Ramos (cell line): ENCODE measurements around the gene GNG7.
"Not testable (repeated sequence)": the region's sequence is repeated elsewhere in the genome, so short reads cannot be mapped to it uniquely, and the experiment has no call there.

ENCODE experiments used
- in situ Hi-C: fragments of 300-500 bp; cut with MboI; formaldehyde crosslinking; loops from one replicate; pipeline ENCODE4 v1.14.3; 2022; ENCODE audit warnings: low sequenced_read_pairs; ENCODE audit not compliant: unreplicated experiment

GNG7 gene

GRCh38 chr19:2610637-2611482 lies 91.6 kb downstream of the GNG7 start:
- in situ Hi-C loops = loop anchor here (10.0 kb wide), 3 partner anchors 346 to 456 kb away; partner anchors contain the start of genes AP3D1, PLEKHJ1 and SF3A2

DNA sequence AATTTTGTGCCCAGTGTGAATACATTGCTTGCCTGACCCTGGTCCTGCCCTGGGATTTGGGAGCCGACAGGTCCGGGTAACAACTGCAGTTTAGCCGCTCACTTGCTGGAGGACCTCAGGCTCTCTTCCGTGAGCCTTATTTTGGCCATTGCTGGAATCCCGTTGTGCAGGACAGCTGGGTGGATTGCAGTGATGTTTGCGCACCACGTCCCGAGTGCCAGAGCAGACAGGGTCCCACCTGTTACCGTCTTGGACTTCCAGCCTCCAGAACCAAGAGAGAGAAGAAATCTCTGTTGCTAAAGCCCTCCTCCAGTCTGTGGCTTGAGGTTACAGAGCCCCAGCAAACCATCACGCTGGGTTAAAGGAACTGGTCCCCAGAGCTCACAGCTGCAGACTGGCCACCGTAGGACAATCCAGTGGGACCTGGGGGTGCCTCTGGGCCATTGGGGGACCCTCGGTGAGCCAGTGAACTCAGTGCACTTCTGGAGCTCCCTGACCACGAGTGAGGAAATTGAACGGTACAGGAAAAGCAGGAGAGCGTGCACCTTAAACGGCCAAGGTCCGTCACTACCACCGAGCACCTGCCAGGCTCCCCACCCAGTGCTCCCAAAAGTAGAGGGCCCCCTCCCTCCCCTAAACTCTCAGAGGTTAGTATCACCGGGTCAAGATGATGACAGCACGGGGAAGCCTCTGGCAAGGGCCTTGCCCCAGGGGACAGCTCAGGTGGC lies 92.9 kb downstream of the GNG7 start:
- in situ Hi-C loops = loop anchor here (10.0 kb wide), 3 partner anchors 345 to 455 kb away; partner anchors contain the start of genes AP3D1, PLEKHJ1 and SF3A2

DNA sequence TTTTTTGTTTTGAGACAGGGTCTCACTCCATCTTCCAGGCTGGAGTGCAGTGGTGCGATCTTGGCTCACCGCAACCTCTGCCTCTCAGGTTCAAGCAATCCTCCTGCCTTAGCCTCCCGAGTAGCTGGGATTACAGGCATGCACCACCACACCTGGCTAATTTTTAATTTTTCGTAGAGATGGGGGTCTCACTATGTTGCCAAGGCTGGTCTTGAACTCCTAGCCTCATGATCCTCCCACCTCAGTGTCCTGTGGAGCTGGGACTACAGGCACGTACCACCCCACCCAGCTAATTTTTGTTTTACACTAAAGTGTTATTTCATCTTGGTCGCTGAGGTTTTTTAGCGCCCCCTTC lies 93.5 kb downstream of the GNG7 start:
- in situ Hi-C loops = not testable (repeated sequence)

DNA sequence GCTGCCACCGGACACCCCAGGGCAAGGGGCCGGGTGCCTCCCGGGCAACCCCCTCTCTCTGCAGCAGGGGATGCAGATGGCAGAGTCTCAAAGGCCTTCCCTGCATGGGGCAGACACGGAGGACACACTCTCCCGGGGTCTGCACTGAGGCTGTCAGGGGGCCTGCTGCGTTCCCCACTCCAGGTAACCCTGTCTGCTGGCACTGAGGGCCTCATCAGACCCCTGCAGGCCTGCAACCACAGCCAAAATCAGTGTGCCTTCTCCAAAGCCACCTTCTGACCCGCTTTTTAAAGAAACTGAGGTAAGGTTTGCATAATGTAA lies 93.9 kb downstream of the GNG7 start:
- in situ Hi-C loops = no loop called here

DNA sequence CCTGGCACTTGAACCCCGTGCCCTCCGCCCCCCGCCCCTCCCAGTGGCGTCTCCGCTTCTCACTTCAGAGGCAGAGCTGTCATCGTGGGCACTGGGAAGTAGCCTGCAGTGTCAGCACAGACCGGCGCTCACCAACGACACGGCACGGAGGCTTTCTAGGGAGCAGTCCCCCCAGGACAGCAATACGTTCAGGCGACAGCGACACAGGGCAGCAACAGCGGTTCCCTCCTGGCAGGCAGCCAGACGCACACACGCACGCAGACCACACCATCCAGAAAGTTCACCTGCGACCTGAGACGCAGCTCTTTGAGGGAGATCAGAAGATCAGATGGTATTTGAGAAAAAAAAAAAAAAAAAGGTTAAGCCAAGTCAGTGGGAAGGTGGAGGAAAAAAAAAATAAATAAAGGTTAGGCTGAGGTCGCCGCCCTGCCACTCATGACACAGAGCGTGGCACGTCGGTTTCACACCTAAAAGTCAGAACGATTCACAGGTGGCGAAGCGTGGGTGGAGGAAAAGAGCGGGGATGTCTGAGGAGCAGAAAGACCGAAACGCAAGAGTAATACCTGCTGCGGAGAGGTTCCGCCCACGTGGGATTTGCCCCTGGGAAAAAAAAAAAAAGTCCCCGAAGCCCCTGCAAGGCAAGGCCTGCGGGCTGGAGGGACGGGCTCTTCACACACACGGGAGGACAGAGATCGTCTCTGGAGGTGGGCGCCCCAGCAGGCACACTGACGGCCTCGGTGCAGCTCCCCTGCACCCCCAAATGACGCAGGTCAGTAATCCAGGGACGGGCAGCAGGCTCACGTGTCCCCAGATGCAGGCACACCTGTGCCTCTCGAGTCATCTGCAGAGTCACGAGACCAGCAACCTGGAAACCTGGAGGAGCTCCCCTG lies 94.5 kb downstream of the GNG7 start:
- in situ Hi-C loops = no loop called here

DNA sequence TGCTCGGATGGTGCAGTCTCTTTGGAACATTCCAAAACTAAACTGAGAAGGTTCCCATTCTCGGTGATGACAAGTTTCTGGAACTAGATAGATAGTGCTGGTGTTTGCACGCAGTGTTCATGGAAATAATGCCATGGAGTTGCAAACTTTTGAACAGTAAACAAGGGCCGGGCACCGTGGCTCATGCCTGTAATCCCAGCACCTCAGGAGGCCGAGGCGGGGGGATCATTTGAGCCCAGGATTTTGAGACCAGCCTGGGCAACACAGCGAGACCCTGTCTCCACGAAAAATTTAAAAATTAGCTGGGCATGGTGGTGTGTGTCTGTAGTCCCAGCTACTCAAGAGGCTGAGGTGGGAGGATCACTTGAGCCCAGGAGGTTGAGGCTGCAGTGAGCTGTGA lies 95.7 kb downstream of the GNG7 start:
- in situ Hi-C loops = not testable (repeated sequence)

DNA sequence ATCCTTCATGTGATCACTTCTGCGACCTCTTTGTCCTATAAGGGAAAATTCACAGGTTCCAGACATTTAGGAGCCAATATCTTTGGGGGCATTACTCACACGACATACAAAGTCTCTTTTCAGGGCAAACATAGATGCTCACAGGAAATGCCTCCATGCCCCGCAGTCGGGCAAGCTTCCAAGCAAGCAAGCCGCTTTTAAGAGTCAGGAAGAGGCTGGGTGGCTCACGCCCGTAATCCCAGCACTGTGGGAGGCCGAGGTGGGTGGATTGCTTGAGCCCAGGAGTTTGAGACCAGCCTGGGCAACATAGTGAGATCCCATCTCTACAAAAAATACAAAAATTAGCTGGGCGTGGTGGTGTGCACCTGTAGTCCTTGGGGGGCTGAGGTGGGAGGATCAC lies 96.6 kb downstream of the GNG7 start:
- in situ Hi-C loops = not testable (repeated sequence)

DNA sequence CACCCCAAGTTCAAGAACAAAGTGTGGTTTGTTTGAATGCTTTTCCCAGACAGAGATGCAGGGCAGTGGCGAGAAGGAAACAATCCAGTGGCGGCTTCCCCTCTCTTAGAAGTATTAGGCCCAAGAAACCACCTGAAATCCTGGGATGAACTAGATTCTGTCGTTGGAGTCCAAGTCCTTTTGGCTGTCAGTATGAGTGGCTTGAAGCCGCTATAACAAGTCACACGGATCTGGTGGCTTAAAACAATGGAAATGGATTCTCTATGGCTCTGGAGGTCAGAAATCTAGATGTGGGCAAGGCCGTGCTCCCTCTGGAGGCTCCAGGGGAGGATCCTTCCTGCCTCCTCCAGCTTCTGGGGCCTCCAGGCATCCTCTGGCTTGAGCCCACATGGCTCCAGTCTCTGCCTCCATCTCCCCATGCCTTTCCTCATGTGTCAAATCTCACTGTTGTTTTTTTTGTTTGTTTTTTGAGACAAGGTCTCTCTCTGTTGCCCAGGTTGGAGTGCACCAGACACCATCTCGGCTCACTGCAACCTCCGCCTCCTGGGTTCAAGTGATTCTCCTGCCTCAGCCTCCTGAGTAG lies 97.7 kb downstream of the GNG7 start:
- in situ Hi-C loops = no loop called here

DNA sequence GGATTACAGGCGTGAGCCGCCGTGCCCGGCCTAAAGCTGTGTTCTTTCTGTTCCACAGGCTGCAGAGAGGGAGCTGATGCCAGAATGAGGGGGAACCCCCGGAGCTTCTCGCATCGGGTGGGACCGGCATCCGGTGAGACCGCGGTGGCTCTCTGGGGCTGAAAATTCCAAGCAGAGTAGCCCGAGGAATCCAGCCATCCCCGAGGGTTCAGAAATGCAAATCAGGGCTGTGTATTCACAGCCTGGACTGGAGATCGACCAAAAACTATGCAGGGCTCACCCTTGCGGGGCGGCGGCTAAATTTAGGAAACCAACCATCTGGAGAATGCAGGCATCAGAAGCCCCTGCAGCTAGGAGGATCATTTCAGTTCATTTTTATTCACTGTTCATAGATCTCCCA lies 99.2 kb downstream of the GNG7 start:
- in situ Hi-C loops = no loop called here

- in situ Hi-C loops = no loop called here
Measured at GRCh38 chr19:2602391-2603181, 99.9 kb downstream of the GNG7 start.

GRCh38 chr19:2600914-2601870 lies 101.3 kb downstream of the GNG7 start:
- in situ Hi-C loops = no loop called here

- in situ Hi-C loops = no loop called here
Measured at GRCh38 chr19:2594319-2594718, 108.2 kb downstream of the GNG7 start.

DNA sequence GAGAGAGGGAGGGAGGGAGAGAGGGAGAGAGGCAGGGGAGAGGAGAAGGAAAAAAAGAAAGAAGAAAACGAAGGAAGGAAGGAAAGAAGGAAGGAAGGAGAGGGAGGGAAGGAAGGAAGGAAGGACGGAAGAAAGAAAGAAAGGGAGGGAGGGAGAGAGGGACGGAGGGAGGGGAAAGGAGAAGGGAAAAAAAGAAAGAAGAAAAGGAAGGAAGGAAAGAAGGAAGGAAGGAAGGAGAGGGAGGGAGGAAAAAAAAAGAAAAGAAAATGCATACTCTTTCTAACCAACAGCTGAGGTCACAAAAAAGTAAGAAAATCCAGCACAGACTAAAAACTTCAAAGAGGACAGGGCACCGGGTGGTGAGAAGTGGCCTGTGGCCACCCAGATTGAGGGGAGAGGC lies 109.7 kb downstream of the GNG7 start:
- in situ Hi-C loops = no loop called here

DNA sequence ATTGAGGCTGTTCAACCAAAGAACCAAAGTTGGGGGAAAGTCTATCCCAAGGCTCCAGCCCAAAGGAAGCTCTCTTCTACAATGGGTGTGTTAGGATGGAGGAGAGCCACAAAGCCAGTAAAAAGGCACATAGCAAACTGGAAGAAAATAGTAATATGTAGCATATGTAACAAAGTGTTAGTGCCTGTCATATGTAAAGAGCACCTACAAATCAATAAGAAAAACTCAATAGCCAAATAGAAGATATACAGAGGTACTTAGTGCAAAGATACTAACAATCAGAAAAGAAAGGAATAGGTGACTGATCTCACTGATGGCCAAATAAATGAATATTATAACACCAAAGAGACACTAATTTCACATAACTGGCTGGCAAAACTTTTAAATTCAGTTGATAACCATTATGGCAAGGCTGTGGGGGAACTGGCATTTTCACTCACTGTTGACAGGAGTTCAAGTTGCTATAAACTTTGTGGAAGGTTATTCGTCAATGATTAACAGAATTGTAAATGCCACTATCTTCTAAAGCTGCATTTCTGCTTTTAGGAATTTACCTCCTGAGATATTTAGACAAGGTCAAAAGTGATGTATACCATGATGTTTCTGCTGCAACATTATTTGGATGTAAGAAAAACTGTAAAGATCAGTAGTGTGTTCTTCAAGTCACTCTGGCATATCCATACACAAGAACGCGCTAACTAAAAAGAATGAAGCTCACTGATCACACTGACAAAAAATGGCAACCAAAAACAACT lies 110.8 kb downstream of the GNG7 start:
- in situ Hi-C loops = no loop called here

DNA sequence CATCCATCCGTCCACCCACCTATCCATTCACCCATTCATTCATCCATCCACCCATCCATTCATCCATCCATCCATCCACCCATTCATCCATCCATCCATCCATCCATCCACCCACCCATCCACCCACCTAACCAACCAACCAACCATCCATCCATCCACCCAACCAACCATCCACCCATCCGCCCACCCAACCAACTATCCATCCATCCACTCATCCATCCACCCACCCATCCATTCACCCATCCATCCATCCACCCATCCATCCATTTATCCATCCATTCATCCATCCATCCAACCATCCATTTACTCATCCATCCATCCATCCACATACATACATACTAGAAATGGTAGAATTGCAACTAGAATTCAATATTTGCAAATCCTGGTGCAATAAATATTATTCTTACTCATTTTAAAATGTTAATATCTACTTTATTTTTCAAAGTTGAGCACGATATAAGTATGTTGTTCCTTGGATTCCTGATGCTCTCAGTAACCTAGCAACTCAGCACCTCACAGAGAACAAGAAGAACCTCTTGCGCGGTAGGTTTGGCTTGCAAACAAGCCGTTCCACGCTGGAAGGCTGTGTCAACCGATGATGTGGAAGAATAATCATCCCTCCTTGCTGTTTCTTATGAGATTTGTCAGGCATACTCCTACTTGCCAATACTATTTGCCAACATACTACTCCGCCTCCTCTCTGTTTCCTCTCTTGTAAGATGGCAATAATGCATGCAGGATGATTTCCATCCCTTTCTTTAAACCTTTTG lies 111.7 kb downstream of the GNG7 start:
- in situ Hi-C loops = no loop called here

DNA sequence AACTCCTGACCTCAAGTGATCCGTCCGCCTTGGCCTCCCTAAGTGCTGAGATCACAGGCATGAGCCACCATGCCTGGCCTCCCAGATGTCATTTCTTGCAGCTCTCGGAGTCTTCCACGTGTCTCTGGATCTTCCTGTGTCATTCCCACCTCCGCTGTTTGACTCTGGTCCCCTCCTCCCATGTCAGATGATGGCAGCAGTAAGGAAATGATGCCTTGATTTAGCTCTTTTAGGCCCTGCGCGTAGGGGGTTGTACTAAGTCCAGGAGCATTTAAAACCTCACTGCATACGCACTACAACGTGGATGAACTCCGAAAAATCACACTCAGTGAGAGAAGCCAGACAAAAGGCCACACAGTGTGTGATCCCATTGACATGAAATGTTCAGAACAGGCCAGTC lies 113.1 kb downstream of the GNG7 start:
- in situ Hi-C loops = no loop called here
